OCI-LY7 (cell line): ENCODE results near the gene ALDH3B1. TPM values are rescaled to one million over a fixed set of nuclear protein-coding genes. Genes with fewer than 3 reads are reported as not detected.

Experiments used
- BruUV-seq: library from RNA; stranded (reverse); fragments of 400-500 nt; replicated peaks from 2 replicates; lab custom pipeline; 2021; lab: Mats Ljungman, UMichigan
- CTCF ChIA-PET: fragments of 300-600 bp; sonication (Branson Sonifier 250); formaldehyde crosslinking; loops from one replicate; lab custom pipeline; 2022; ENCODE audit warnings: antibody characterized with exemption; ENCODE audit not compliant: unreplicated experiment; lab: Charles Lee
- POLR2A ChIA-PET: fragments of 300-600 bp; sonication (Branson Sonifier 250); formaldehyde crosslinking; loops from one replicate; lab custom pipeline; 2022; ENCODE audit warnings: antibody characterized with exemption; lab: Charles Lee
- DNase-seq: peaks from one replicate; pipeline ENCODE4 v3.0.0-alpha.2; 2015; ENCODE audit warnings: low spot score
- H2AFZ ChIP-seq: fragments of 200-600 bp; sonication (generic), shearing (Covaris generic); 2 replicates; pipeline ENCODE4 v1.6.1; 2014; ENCODE audit warnings: mild to moderate bottlenecking, antibody characterized with exemption, low read length, moderate library complexity
- H3K27ac ChIP-seq: fragments of 200-600 bp; sonication (generic); 2 replicates; pipeline ENCODE4 v1.5.1; 2014; ENCODE audit warnings: mixed run types, low read depth, mild to moderate bottlenecking, moderate library complexity, low read length, inconsistent platforms; ENCODE audit not compliant: poor library complexity, severe bottlenecking
- H3K36me3 ChIP-seq: fragments of 200-600 bp; sonication (generic); 2 replicates; pipeline ENCODE4 v1.6.1; 2014; ENCODE audit warnings: mild to moderate bottlenecking, antibody characterized with exemption, low read length, moderate library complexity, mixed read lengths; ENCODE audit not compliant: insufficient read depth
- H3K4me1 ChIP-seq: fragments of 200-600 bp; sonication (generic); 2 replicates; pipeline ENCODE4 v1.5.1; 2014; ENCODE audit warnings: mild to moderate bottlenecking, low read length; ENCODE audit not compliant: insufficient read depth, poor library complexity, severe bottlenecking
- H3K4me2 ChIP-seq: fragments of 200-600 bp; sonication (generic); 2 replicates; pipeline ENCODE4 v1.6.1; 2014; ENCODE audit warnings: mild to moderate bottlenecking, low read length
- H3K4me3 ChIP-seq: fragments of 200-600 bp; sonication (generic); 2 replicates; pipeline ENCODE4 v1.5.1; 2014; ENCODE audit warnings: mild to moderate bottlenecking, low read depth, low read length; ENCODE audit not compliant: poor library complexity, severe bottlenecking
- H3K79me2 ChIP-seq: fragments of 200-600 bp; sonication (generic); 2 replicates; pipeline ENCODE4 v1.6.1; 2016; ENCODE audit warnings: low read depth, mild to moderate bottlenecking, low read length, moderate library complexity, mixed read lengths; ENCODE audit not compliant: insufficient read depth
- H3K9me2 ChIP-seq: fragments of 200-600 bp; sonication (generic); 2 replicates; pipeline ENCODE4 v1.6.1; 2016; ENCODE audit warnings: mild to moderate bottlenecking, low read length, mixed read lengths; ENCODE audit not compliant: insufficient read depth
- H3K9me3 ChIP-seq: fragments of 200-600 bp; sonication (generic); 2 replicates; pipeline ENCODE4 v1.6.1; 2014; ENCODE audit warnings: mild to moderate bottlenecking, mixed run types, low read length, mixed read lengths
- H4K20me1 ChIP-seq: fragments of 200-600 bp; sonication (generic); 2 replicates; pipeline ENCODE4 v1.6.1; 2014; ENCODE audit warnings: mild to moderate bottlenecking, antibody characterized with exemption, low read length, moderate library complexity, mixed read lengths; ENCODE audit not compliant: insufficient read depth
- EZH2phosphoT487 ChIP-seq: fragments of 200-600 bp; sonication (generic); IDR thresholded peaks from 2 replicates; pipeline ENCODE4 v1.6.1; 2018; ENCODE audit warnings: low read depth, borderline replicate concordance, mild to moderate bottlenecking, mixed run types, antibody characterized with exemption, low read length, moderate library complexity, mixed read lengths
- intact Hi-C: fragments of 100-400 bp; cut with micrococcal nuclease; formaldehyde crosslinking; loops from one replicate; pipeline ENCODE4 v1.10.0; 2022; ENCODE audit not compliant: unreplicated experiment
- total RNA-seq, 2 experiments: library from RNA; depleted of rRNA in 1 of 2; stranded (reverse); fragments of >200 nt in 1 of 2; shearing (Covaris generic) in 1 of 2; gene quantifications; 2 replicates each; pipeline ENCODE4 v1.2.3, GENCODE V29; 2014 to 2022
- TF ChIP-seq, protein P1 (sequence below): fragments of 200-600 bp; sonication (generic); conservative IDR thresholded peaks from 2 replicates; pipeline ENCODE4 v1.5.1; 2014; ENCODE audit warnings: mild to moderate bottlenecking, antibody characterized with exemption, low read length, moderate library complexity, mixed read lengths

ALDH3B1 gene
- total RNA-seq, 2 experiments from 2014 or later, result 0.50 to 0.53 TPM

GRCh38 chr11:68049509-68050370, 39.6 kb downstream of the ALDH3B1 start:
- no peak overlapping the region for H2AFZ ChIP-seq
- H3K9me2 ChIP-seq, result no peaks in the 10 kb centered on the region
- intact Hi-C loops, result no loop called here
- no peaks in the 10 kb centered on the region for H3K9me3 ChIP-seq
- no peak overlapping the region for H3K27ac ChIP-seq
- no peak overlapping the region for H3K4me3 ChIP-seq
- H3K4me1 ChIP-seq, result no peaks in the 10 kb centered on the region
- H3K36me3 ChIP-seq, result peaks cover 77% of the 10 kb centered on the region
- H3K79me2 ChIP-seq, result no peaks in the 10 kb centered on the region
- no TSS peak for BruUV-seq
- TF ChIP-seq, protein P1, sequence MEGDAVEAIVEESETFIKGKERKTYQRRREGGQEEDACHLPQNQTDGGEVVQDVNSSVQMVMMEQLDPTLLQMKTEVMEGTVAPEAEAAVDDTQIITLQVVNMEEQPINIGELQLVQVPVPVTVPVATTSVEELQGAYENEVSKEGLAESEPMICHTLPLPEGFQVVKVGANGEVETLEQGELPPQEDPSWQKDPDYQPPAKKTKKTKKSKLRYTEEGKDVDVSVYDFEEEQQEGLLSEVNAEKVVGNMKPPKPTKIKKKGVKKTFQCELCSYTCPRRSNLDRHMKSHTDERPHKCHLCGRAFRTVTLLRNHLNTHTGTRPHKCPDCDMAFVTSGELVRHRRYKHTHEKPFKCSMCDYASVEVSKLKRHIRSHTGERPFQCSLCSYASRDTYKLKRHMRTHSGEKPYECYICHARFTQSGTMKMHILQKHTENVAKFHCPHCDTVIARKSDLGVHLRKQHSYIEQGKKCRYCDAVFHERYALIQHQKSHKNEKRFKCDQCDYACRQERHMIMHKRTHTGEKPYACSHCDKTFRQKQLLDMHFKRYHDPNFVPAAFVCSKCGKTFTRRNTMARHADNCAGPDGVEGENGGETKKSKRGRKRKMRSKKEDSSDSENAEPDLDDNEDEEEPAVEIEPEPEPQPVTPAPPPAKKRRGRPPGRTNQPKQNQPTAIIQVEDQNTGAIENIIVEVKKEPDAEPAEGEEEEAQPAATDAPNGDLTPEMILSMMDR, result no peak
- no peak for TF ChIP-seq EZH2phosphoT487
- DNase-seq, result no peak
- CTCF ChIA-PET, result no interaction called here
- no peaks in the 10 kb centered on the region for H4K20me1 ChIP-seq
- H3K4me2 ChIP-seq, result no peak overlapping the region
- POLR2A ChIA-PET, result no interaction called here

GRCh38 chr11:68050371-68050841, 40.3 kb downstream of the ALDH3B1 start:
- no peak for DNase-seq
- no peak for TF ChIP-seq EZH2phosphoT487
- TF ChIP-seq, protein P1, result no peak

More at GRCh38 chr11:68050371-68050841, 40.3 kb downstream of the ALDH3B1 start:
- Histone ChIP-seq H3K79me2 (no peaks in the 10 kb centered on the region), H3K36me3 (peaks cover 71% of the 10 kb centered on the region), H3K27ac (no peak overlapping the region), H4K20me1 (no peaks in the 10 kb centered on the region), H3K9me2 (no peaks in the 10 kb centered on the region), H3K9me3 (no peaks in the 10 kb centered on the region), H2AFZ (no peak overlapping the region), H3K4me2 (no peak overlapping the region), H3K4me3 (no peak overlapping the region), H3K4me1 (no peaks in the 10 kb centered on the region)
- ChIA-PET POLR2A (no interaction called here), CTCF (no interaction called here)
- intact Hi-C loops, result no loop called here
- BruUV-seq, result no TSS peak
